ENCODE measurements around the gene FKBP8. TPM values are rescaled to one million over a fixed set of nuclear protein-coding genes. Genes with fewer than 3 reads are reported as not detected.
A peak's percentile ranks its signal among the peaks of the same experiment; 100 is the strongest.

FKBP8 gene
- total and polyA plus RNA-seq, 12 donors: 26.3 to 816 (median 265) TPM

- whole genome bisulfite sequencing, 4 donors: 77 to 82% (median 82%) methylated on average over 13 to 19 of the region's 19 CpGs
- Histone ChIP-seq H3K4me3 (no peak overlapping the region), H3K27me3 (no peaks in the 10 kb centered on the region), H3K27ac (peak overlapping the region in 3 of 5 donors; percentile 22 to 88 (median 66)), H3K4me1 (replicated peaks in 1 of 2) (peaks cover 30 to 75% of the 10 kb centered on the region in 2 donors), H3K9me3 (replicated peaks in 1 of 3) (no peaks in the 10 kb centered on the region), H3K36me3 (replicated peaks in 1 of 2) (no peaks in the 10 kb centered on the region)
- intact Hi-C loops (cut with DNase I): no loop called here
- no peak for DNase-seq
- TF ChIP-seq POLR2A (IDR thresholded peaks at IDR 0.05): no peak
- no peak for TF ChIP-seq CTCF (IDR thresholded peaks at IDR 0.05)
Observed at GRCh38 chr19:18506101-18506930, 37.1 kb downstream of the FKBP8 start.

GRCh38 chr19:18504886-18505610 lies 38.3 kb downstream of the FKBP8 start:
- Histone ChIP-seq H3K4me1 (replicated peaks in 1 of 2) (peaks cover 30 to 87% of the 10 kb centered on the region in 2 donors), H3K36me3 (replicated peaks in 1 of 2) (no peaks in the 10 kb centered on the region), H3K27ac (peak overlapping the region in 2 of 5 donors; percentile 76 to 88), H3K27me3 (no peaks in the 10 kb centered on the region), H3K4me3 (no peak overlapping the region), H3K9me3 (replicated peaks in 1 of 3) (no peaks in the 10 kb centered on the region)
- 51 to 68% (median 66%) methylated on average over 6 to 8 of the region's 8 CpGs for WGBS, 4 donors
- DNase-seq: no peak
- TF ChIP-seq POLR2A (IDR thresholded peaks at IDR 0.05): no peak
- TF ChIP-seq CTCF (IDR thresholded peaks at IDR 0.05): no peak
- intact Hi-C loops (cut with DNase I): no loop called here

- Histone ChIP-seq H3K36me3 (replicated peaks in 1 of 2) (no peaks in the 10 kb centered on the region), H3K9me3 (replicated peaks in 1 of 3) (no peaks in the 10 kb centered on the region), H3K27me3 (no peaks in the 10 kb centered on the region), H3K4me1 (replicated peaks in 1 of 2) (peaks cover 30 to 94% of the 10 kb centered on the region in 2 donors), H3K4me3 (no peak overlapping the region), H3K27ac (peak overlapping the region in 2 of 5 donors; percentile 76 to 88)
- TF ChIP-seq POLR2A (IDR thresholded peaks at IDR 0.05) (no peak), CTCF (IDR thresholded peaks at IDR 0.05) (no peak)
- peak in 1 of 7 donors; percentile 40 for DNase-seq
- 75 to 82% (median 78%) methylated on average over 10 to 20 of the region's 20 CpGs for WGBS, 4 donors
- intact Hi-C loops (cut with DNase I): no loop called here
Observed at GRCh38 chr19:18503971-18504885, 39.1 kb downstream of the FKBP8 start.

All from adrenal gland (tissue), 12 donors.